Measurements from ENCODE around the gene LRRC31. TPM values are rescaled to one million over a fixed set of nuclear protein-coding genes. Genes with fewer than 3 reads are reported as not detected.

The LRRC31 gene
- polyA plus RNA-seq, 3 donors = not detected

DNA sequence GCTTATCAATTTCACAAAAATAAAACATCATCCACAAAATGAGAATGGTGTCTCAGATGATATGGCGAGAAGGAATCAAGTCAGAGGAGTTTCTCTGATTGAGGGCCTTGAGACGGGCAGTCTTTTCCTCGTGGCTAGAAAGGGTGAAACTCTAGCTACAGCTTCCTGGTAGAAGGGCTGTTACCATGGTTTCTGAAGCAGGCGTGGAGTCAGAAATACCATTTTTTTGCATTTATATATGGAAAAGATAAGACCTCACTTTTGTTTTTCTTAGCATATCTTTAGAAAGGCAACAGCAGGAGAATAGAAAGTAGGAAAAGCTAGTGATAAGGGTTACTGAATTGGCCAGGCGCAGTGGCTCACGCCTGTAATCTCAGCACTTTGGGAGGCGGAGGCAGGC, 24.4 kb upstream of the LRRC31 start:
- intact Hi-C loops (cut with micrococcal nuclease) = no loop called here
- H3K27me3 ChIP-seq (ENCODE audit: control insufficient read depth in 2 of 2, insufficient read depth in 2 of 2, low read length in 2 of 2) = no peaks in the 10 kb centered on the region
- TF ChIP-seq, protein P1, sequence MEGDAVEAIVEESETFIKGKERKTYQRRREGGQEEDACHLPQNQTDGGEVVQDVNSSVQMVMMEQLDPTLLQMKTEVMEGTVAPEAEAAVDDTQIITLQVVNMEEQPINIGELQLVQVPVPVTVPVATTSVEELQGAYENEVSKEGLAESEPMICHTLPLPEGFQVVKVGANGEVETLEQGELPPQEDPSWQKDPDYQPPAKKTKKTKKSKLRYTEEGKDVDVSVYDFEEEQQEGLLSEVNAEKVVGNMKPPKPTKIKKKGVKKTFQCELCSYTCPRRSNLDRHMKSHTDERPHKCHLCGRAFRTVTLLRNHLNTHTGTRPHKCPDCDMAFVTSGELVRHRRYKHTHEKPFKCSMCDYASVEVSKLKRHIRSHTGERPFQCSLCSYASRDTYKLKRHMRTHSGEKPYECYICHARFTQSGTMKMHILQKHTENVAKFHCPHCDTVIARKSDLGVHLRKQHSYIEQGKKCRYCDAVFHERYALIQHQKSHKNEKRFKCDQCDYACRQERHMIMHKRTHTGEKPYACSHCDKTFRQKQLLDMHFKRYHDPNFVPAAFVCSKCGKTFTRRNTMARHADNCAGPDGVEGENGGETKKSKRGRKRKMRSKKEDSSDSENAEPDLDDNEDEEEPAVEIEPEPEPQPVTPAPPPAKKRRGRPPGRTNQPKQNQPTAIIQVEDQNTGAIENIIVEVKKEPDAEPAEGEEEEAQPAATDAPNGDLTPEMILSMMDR (IDR thresholded peaks at IDR 0.05) = no peak
- no peak overlapping the region for H3K4me2 ChIP-seq (replicated peaks; ENCODE audit: extremely low read depth, low read length, poor library complexity, severe bottlenecking)
- Mint-ChIP-seq H3K9me3 (peaks cover 0 to 4% (median 3%) of the 10 kb centered on the region in 7 donors), H3K27me3 (ENCODE audit: low read depth in 3 of 3) (peaks cover 0 to 2% (median 0%) of the 10 kb centered on the region in 3 donors), H3K4me1 (no peaks in the 10 kb centered on the region), H3K4me3 (no peak overlapping the region), H3K27ac (no peak overlapping the region), H3K36me3 (no peaks in the 10 kb centered on the region)
- H3K79me2 ChIP-seq (ENCODE audit: insufficient read depth, low read length) = no peaks in the 10 kb centered on the region
- H4K20me1 ChIP-seq (ENCODE audit: insufficient read depth, low read length) = no peaks in the 10 kb centered on the region
- H3K27ac ChIP-seq (ENCODE audit: low read depth in 1 of 2, low read length in 2 of 2) = no peak overlapping the region
- no peak overlapping the region for H2AFZ ChIP-seq (ENCODE audit: insufficient read depth, low read depth, low read length, poor library complexity, severe bottlenecking)
- no peaks in the 10 kb centered on the region for H3K4me1 ChIP-seq (ENCODE audit: control insufficient read depth in 1 of 2, insufficient read depth in 2 of 2, low read length in 2 of 2)
- DNase-seq = no peak
- WGBS (ENCODE audit: insufficient coverage) = 77% methylated on average over 3 of the region's 7 CpGs
- no peaks in the 10 kb centered on the region for H3K36me3 ChIP-seq (replicated peaks in 1 of 2; ENCODE audit: control insufficient read depth in 1 of 2, insufficient read depth in 2 of 2, low read length in 2 of 2)
- no peak overlapping the region for H3K4me3 ChIP-seq (replicated peaks in 1 of 3; ENCODE audit: low read depth in 2 of 3, low read length in 3 of 3)
- H3K9ac ChIP-seq (ENCODE audit: insufficient read depth, low read length, poor library complexity, severe bottlenecking) = no peak overlapping the region
- no peaks in the 10 kb centered on the region for H3K9me3 ChIP-seq (replicated peaks in 1 of 2; ENCODE audit: control insufficient read depth in 1 of 2, insufficient read depth in 1 of 2, low read length in 2 of 2)

DNA sequence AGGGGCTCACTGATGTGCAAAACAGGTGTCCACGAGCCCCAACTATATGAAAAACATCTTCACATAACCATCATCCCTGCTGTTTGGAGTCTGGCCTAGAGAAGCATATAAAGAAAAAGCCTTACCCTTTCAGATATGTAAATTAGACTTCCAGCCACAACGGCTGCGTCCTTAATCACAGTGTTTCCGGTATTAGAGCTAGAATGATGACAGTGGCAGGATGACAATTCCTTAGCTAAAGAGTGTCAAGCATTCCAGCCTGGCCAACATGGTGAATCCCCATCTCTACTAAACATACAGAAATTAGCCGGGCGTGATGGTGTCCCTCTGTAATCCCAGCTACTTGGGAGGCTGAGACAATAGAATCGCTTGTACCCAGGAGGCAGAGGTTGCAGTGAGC, 22.2 kb upstream of the LRRC31 start:
- TF ChIP-seq, protein P1 (IDR thresholded peaks at IDR 0.05) = no peak
- peaks cover 0 to 2% (median 0%) of the 10 kb centered on the region in 3 donors for H3K27me3 Mint-ChIP-seq (ENCODE audit: low read depth in 3 of 3)
- H3K4me3 Mint-ChIP-seq = no peak overlapping the region
- Histone ChIP-seq H3K4me1 (ENCODE audit: control insufficient read depth in 1 of 2, insufficient read depth in 2 of 2, low read length in 2 of 2) (no peaks in the 10 kb centered on the region), H3K9ac (ENCODE audit: insufficient read depth, low read length, poor library complexity, severe bottlenecking) (no peak overlapping the region), H3K79me2 (ENCODE audit: insufficient read depth, low read length) (no peaks in the 10 kb centered on the region), H3K9me3 (replicated peaks in 1 of 2; ENCODE audit: control insufficient read depth in 1 of 2, insufficient read depth in 1 of 2, low read length in 2 of 2) (no peaks in the 10 kb centered on the region), H3K4me3 (replicated peaks in 1 of 3; ENCODE audit: low read depth in 2 of 3, low read length in 3 of 3) (no peak overlapping the region), H3K27me3 (ENCODE audit: control insufficient read depth in 2 of 2, insufficient read depth in 2 of 2, low read length in 2 of 2) (no peaks in the 10 kb centered on the region), H3K27ac (ENCODE audit: low read depth in 1 of 2, low read length in 2 of 2) (no peak overlapping the region), H3K36me3 (replicated peaks in 1 of 2; ENCODE audit: control insufficient read depth in 1 of 2, insufficient read depth in 2 of 2, low read length in 2 of 2) (no peaks in the 10 kb centered on the region), H4K20me1 (ENCODE audit: insufficient read depth, low read length) (no peaks in the 10 kb centered on the region), H2AFZ (ENCODE audit: insufficient read depth, low read depth, low read length, poor library complexity, severe bottlenecking) (no peak overlapping the region), H3K4me2 (replicated peaks; ENCODE audit: extremely low read depth, low read length, poor library complexity, severe bottlenecking) (no peak overlapping the region)
- no peak for DNase-seq
- no peaks in the 10 kb centered on the region for H3K36me3 Mint-ChIP-seq
- 100% methylated on average over 1 of the region's 7 CpGs for WGBS (ENCODE audit: insufficient coverage)
- H3K9me3 Mint-ChIP-seq = peaks cover 0 to 4% (median 0%) of the 10 kb centered on the region in 7 donors
- intact Hi-C loops (cut with micrococcal nuclease) = no loop called here
- no peaks in the 10 kb centered on the region for H3K4me1 Mint-ChIP-seq
- H3K27ac Mint-ChIP-seq = no peak overlapping the region
